Measurements from ENCODE around the gene PLXND1. TPM values are rescaled to one million over a fixed set of nuclear protein-coding genes. Genes with fewer than 3 reads are reported as not detected.

Gene PLXND1
- total RNA-seq, 2 experiments from 2014 or later = 4.7 to 6.0 TPM

GRCh38 chr3:129620828-129621559 is 14.5 kb upstream of the PLXND1 start:
- no peaks in the 10 kb centered on the region for H3K9me3 ChIP-seq (ENCODE audit: low read length)
- TF ChIP-seq EZH2phosphoT487 (IDR thresholded peaks at IDR 0.05; ENCODE audit: borderline replicate concordance, low read depth, low read length) = no peak
- TF ChIP-seq, protein P1, sequence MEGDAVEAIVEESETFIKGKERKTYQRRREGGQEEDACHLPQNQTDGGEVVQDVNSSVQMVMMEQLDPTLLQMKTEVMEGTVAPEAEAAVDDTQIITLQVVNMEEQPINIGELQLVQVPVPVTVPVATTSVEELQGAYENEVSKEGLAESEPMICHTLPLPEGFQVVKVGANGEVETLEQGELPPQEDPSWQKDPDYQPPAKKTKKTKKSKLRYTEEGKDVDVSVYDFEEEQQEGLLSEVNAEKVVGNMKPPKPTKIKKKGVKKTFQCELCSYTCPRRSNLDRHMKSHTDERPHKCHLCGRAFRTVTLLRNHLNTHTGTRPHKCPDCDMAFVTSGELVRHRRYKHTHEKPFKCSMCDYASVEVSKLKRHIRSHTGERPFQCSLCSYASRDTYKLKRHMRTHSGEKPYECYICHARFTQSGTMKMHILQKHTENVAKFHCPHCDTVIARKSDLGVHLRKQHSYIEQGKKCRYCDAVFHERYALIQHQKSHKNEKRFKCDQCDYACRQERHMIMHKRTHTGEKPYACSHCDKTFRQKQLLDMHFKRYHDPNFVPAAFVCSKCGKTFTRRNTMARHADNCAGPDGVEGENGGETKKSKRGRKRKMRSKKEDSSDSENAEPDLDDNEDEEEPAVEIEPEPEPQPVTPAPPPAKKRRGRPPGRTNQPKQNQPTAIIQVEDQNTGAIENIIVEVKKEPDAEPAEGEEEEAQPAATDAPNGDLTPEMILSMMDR (conservative IDR thresholded peaks at IDR 0.05; ENCODE audit: low read length) = no peak
- no peak overlapping the region for H2AFZ ChIP-seq (ENCODE audit: low read length)
- no peak overlapping the region for H3K27ac ChIP-seq (ENCODE audit: low read depth, low read length, poor library complexity, severe bottlenecking)
- H3K4me1 ChIP-seq (ENCODE audit: insufficient read depth, low read length, poor library complexity, severe bottlenecking) = peaks cover 12% of the 10 kb centered on the region
- ChIA-PET POLR2A (interaction anchor here (0.7 kb wide), 1 partner anchor 44 kb away, joined by 3 read pairs; no protein-coding TSS in a partner anchor), CTCF (ENCODE audit: unreplicated experiment) (no interaction called here)
- BruUV-seq (replicated peaks) = no TSS peak
- intact Hi-C loops (cut with micrococcal nuclease; ENCODE audit: unreplicated experiment) = loop anchor here (10.0 kb wide), 1 partner anchor 236 kb away; no protein-coding TSS in a partner anchor
- no peaks in the 10 kb centered on the region for H3K36me3 ChIP-seq (ENCODE audit: insufficient read depth, low read length)
- H4K20me1 ChIP-seq (ENCODE audit: insufficient read depth, low read length) = no peaks in the 10 kb centered on the region
- DNase-seq (ENCODE audit: low spot score) = no peak
- no peak overlapping the region for H3K4me3 ChIP-seq (ENCODE audit: low read depth, low read length, poor library complexity, severe bottlenecking)
- no peaks in the 10 kb centered on the region for H3K79me2 ChIP-seq (ENCODE audit: insufficient read depth, low read depth, low read length)
- no peaks in the 10 kb centered on the region for H3K9me2 ChIP-seq (ENCODE audit: insufficient read depth, low read length)
- no peak overlapping the region for H3K4me2 ChIP-seq (ENCODE audit: low read length)

GRCh38 chr3:129619726-129620162 is 13.3 kb upstream of the PLXND1 start:
- Histone ChIP-seq H3K9me2 (ENCODE audit: insufficient read depth, low read length) (no peaks in the 10 kb centered on the region), H3K4me2 (ENCODE audit: low read length) (no peak overlapping the region), H2AFZ (ENCODE audit: low read length) (no peak overlapping the region), H3K36me3 (ENCODE audit: insufficient read depth, low read length) (no peaks in the 10 kb centered on the region), H3K4me3 (ENCODE audit: low read depth, low read length, poor library complexity, severe bottlenecking) (no peak overlapping the region), H3K79me2 (ENCODE audit: insufficient read depth, low read depth, low read length) (no peaks in the 10 kb centered on the region), H3K27ac (ENCODE audit: low read depth, low read length, poor library complexity, severe bottlenecking) (no peak overlapping the region), H3K9me3 (ENCODE audit: low read length) (no peaks in the 10 kb centered on the region), H4K20me1 (ENCODE audit: insufficient read depth, low read length) (no peaks in the 10 kb centered on the region), H3K4me1 (ENCODE audit: insufficient read depth, low read length, poor library complexity, severe bottlenecking) (peaks cover 11% of the 10 kb centered on the region)
- TF ChIP-seq, protein P1 (conservative IDR thresholded peaks at IDR 0.05; ENCODE audit: low read length) = no peak
- TF ChIP-seq EZH2phosphoT487 (IDR thresholded peaks at IDR 0.05; ENCODE audit: borderline replicate concordance, low read depth, low read length) = no peak
- POLR2A ChIA-PET = no interaction called here
- no peak for DNase-seq (ENCODE audit: low spot score)
- CTCF ChIA-PET (ENCODE audit: unreplicated experiment) = no interaction called here
- BruUV-seq (replicated peaks) = no TSS peak
- intact Hi-C loops (cut with micrococcal nuclease; ENCODE audit: unreplicated experiment) = loop anchor here (10.0 kb wide), 1 partner anchor 235 kb away; no protein-coding TSS in a partner anchor
